Activated CD8-positive, alpha-beta memory T cell treated with anti-CD3 and anti-CD28 coated beads, Interleukin-2, amount 50 U/mL, for 48 hours (primary cell): ENCODE results near the gene RPSA.
"Not testable (repeated sequence)": the region's sequence is repeated elsewhere in the genome, so short reads cannot be mapped to it uniquely, and the experiment has no call there.

Experiments used
- DNase-seq: peaks from one replicate; pipeline ENCODE4 v3.0.0-alpha.2; 2020

Gene RPSA

DNA sequence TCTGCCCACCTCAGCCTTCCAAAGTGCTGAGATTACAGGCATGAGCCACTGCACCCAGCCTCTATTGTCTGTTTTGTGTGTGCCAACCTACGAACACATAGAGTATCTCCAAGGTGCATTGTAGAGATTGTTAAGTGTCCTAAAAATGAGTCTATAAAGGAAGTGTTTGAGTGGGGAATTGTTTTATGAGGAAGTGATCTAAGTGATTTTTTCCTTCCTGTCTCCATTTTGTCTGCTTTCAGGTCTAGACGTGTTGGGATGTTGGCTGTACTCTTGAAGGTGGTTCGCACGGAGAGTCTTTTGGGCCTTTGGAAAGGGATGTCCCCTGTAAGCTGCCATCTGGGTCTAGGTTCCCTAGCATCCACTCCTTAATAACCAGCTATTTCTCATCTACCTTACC is 16.3 kb upstream of the RPSA start:
- DNase-seq, result no peak

DNA sequence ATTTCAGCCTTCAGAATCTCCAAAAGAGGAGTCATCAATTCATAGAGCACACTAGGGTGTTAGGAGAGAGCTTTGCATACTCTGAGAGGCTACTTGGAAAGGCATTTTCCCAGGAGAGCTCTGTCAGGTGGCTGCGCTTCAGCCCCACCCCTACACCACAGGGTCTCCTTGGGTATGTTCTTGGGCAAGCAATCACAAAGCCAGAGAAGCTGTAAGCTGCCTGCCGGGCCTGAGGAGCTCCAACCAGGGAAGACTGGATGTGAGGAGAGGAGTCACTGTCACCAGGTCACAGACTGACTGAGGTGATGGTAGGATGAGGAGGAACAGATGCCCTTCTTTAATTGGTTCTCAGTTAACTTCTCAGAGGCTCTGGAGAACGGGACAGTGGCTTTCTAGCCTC is 9.8 kb upstream of the RPSA start:
- DNase-seq, result no peak

DNA sequence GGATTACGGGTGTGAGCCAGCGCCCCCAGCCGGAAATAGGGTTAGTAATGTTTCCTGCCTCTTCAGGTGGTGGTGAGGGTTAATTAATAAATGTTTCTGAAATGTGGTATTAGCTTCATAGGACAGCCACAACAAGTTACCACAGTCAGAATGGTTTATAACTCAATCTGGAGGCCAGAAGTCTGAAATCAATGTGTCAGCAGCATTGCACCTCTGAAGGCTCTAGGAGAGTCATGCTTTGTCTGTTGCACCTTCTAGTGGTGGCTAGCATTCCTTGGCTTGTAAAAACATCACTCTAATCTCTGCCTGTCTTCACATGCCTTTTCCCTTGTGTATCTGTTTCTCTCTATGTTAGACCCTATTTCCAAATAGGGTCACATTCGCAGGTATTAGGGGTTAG is 7.8 kb upstream of the RPSA start:
- no peak for DNase-seq

DNA sequence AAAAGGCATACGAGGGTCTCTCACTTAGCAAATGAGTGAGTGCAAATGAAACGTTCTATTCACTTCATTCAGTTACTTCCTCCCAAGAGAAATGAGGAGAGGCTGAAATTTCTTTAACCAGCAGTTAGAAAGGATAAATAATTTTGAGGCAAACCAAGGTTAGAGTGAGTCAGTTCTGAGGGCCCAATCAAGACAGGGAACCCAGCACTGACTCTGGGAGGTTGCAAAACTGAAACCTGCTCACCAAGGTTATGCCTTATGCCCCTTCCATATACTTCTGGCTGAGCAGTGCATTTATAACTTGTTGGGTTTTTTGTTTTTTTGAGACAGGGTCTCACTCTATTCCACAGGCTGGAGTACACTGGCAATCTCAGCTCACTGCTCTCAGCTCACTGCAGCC is 4.5 kb upstream of the RPSA start:
- DNase-seq, result peak; percentile 52

DNA sequence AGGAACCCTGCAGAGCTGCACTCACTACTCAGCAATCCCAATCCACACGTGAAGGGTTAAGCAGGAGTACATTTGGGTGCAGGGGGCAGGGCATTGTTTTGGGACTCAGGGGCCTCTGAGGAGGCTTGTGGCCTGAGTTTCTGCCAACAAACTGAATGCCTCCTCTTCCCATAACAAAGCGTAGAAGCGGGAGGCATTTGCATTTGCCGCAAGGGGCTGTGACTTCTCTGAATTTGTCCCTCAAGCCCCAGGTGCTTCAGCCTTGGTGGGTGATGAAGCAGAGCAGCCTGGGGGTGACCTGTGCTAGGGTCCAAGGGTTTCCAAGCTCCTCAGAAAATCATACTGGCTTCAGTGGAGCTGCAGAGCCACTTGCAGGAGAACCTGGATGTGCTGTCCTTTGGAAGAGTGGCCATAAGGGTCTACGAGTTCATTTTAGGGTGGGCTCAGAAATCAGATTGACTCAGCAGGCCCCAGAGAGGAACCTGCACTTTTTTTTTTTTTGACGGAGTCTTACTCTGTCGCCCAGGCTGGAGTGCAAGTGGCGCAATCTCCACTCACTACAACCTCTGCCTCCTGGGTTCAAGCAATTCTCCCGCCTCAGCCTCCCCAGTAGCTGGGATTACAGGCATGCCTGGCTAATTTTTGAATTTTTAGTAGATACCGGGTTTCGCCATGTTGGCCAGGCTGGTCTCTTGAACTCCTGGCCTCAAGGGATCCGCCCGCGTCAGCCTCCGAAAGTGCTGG is 1.4 kb upstream of the RPSA start:
- DNase-seq, result no peak

DNA sequence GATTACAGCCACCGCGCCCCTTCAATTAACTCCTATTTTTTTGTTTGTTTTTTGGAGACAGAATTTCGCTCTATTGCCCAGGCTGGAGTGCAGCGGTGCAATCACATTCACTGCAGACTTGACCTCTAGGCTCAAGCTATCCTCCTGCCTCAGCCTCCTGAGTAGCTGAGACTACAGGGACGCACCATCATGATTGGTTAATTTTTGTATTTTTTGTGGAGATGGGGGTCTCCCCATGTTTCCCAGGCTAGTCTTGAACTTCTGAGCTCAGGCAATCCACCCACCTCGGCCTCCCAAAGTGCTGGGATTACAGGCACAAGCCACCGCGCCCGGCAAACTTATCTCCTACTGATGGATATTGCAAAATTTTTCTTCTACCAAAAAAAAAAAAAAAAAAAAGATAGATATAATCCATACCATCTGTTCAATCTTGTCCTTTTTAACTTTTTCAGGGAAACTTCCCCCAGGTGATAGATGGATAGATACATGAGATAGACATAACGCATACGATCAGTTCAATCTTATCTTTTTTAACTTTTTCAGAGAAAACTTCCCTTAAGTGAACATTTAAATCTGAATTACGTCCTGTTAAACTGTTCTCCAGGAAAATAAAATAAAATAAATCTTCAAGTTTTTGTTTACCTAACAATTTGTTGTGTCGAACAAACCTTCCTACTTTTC is 693 bp upstream of the RPSA start:
- DNase-seq, result no peak

DNA sequence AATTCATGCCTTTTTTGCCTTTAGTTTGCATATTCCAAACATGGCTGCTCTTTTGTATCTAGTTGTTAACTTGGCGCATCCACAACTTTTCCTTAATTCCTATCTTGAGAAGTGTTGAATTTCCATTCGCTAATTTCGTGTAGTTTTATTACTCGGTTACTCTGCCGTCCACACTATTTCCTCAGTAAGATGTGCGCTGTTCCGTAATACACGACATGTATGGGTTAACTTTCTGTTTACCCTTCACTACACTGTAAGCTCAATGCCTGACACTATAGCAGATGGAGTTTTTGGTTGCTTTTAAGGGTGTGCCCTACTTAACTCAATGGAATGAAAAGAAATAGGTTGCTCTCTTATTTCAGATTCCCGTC is 724 bp downstream of the RPSA start:
- DNase-seq, result no peak

DNA sequence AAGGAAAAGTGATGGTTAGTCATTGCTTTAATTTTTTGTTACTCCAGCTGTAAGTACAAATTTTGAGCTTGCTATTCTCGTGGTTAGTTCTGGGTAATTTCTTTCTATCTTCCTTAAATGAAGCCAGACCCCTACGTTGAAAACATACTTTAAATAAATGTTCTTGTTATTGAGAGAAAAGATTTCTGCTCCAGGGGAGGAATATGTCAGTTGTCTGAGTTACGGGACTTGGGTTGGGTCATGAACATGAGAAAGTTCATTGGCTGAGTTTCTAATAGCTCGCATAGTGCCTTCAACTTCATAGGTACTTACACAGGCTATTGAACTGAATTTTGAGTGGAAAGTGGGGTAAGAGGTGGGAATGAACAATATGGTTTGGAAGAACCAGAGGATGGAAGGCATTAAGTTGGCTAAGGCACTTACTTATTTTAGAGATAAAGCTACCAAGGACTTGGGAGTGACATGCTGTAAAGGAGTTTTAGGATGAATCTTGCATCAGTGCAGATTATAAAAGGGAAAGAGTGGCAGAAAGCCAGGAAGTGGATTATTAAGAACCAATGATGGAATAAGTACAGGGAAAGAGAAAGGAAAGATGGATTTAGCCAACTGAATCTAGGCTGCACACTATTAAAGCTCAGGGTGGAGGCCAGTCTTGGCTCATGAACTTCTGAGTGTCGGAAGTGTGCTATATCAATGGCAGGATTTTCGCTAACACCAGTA is 1.4 kb downstream of the RPSA start:
- DNase-seq, result no peak

DNA sequence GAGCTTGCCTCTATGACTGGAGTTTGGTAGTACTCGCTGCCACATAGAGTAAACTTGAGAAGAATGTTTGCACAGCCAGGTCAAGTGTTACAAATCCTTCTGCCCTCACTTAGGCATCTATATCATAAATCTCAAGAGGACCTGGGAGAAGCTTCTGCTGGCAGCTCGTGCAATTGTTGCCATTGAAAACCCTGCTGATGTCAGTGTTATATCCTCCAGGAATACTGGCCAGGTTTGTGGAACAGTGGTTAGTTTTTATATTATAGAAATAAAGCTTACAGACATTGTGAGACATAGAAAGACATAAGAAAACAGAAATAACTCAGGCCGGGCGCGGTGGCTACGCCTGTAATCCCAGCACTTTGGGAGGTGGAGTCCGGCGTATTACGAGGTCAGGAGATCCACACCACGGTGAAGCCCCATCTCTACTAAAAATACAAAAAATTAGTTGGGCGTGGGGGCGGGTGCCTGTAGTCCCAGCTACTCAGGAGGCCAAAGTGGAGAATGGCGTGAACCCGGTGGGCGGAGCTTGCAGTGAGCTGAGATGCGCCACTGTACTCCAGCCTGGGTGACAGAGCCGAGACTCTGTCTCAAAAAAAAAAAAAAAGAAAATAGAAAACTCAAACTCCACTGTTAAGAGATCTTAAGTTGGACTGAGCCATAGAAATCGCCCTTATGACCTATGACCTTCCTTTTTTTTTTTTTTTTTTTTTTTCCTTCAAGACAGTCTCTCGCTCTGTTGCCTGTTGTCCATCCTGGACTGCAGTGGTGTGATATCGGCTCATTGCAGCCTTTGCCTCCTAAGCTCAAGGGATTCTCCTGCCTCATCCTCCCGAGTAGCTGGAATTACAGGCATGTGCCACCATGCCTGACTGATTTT is 2.2 kb downstream of the RPSA start:
- DNase-seq, result no peak

DNA sequence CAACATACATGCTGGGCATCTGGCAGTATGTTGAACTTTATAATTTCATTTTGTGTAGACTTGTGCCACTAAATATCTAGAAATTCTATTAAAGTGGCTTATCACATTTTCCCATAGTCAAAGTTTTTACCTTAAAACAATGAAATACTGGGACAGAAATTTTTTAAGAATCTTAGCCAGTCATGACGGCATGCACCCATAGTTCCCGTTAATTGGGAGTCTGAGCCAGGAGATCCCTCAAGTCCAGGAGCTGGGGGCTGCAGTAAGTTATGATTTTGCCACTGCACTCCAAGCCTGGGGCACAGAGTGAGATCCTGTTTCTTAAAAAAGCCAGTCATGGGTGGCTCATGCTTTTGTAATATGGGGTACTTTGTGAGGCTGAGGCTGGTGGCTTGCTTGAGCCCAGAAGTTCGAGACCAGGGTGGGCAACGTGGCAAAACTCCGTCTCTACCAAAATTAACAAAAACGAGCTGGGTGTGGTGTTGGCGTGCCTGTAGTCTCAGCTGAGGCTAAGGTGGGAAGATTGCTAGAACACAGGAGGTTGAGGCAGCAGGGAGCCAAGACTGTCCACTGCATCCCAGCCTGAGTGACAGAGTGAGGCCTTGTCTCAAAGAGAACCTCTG is 3.1 kb downstream of the RPSA start:
- DNase-seq, result no peak

DNA sequence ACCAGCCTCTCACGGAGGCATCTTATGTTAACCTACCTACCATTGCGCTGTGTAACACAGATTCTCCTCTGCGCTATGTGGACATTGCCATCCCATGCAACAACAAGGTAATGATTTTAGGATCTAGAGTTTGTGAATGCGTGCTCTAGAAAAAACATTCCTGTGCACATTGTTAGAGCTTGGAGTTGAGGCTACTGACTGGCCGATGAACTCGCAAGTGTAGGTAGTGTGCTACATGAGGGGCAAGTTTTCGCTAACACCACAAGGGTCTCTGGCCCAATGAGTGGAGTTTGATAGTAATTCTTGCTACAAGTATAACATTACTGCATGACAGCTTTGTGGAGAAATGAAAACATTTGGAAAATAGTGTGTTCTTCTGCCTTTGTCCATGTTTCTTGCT is 4.4 kb downstream of the RPSA start:
- DNase-seq, result no peak

DNA sequence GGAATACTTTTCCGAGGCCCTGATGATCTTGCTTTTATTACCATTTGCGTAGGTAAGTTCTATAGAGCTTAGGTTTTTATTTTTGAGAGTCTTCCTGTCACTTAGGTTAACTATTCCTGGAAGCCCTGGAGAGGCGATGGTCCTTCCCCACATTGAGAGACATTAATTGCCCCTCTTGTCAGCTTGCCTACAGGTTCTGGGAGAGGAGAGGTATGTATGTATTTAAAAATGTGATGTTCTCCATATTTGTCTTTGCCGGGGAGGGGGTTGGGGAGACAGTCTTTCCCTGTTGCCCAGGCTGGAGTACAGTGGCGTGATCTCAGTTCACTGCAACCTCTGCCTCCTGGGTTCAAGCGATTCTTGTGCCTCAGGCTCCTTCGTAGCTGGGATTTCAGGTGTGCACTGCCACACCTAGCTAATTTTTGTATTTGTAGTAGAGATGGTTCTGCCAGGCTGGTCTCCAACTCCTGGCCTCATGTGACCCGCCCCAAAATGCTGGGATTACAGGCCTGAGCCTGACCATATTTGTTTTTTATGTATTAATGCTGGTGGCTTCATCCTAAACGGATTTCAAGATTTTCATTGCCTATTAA is 6.2 kb downstream of the RPSA start:
- DNase-seq, result peak; percentile 55

DNA sequence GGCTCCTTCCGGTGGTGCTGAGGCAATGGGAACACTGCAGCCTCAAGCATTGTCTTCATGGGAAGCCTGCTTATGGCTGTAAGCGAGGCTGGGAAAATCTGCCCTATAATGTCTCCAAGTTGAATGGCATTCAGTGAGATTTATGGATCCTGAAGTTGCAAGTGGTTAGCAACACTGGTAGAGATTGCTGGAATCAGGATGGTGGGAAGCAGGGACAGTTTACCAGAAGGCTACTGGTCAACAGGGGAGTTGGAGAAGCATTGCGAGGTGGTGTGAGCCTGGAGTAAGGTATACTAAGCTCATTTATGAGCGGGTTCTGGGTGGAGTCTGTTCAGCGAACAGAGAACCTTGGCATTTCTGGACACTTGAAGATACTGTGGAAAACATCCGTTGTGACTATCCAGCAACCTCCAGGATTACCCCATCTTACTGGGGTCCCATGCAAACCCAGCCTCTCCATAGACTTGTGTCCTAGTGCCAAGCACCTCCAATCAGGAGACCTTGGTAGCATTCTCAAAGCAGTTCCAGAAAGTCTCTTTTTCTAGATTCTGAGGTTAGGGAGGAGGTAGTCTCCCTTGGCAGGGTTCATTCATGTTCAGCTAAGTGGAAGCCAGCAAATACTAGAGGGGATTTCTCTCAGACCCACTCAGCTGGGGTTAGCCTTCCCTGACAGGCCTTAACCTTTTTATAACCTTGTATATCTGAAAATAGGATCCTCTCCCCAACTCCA is 7.3 kb downstream of the RPSA start:
- DNase-seq, result peak; percentile 68

DNA sequence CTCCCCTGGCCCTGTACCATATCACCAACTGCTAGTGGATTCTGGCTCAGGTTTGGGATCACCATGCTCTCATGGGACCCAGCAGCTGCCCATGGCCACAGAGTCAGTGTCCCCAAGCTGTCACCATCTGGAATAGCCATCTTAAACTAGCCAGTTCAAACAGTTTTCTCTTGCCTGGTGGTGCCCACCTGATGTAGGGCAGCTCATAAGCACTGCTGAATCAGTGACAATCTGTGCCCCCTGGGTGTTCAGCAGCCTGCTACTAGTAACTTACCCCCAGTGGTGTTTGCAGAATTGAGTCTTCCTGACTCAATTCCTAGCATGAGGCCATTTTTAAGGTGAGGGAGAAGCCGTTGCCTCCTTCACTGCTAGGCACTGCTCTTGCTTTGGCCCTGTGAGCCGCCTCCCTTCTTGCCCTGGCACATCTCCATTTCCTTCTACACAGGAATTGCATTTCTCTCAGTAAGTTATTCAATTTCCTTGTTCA is 7.9 kb downstream of the RPSA start:
- peak; percentile 77 for DNase-seq

DNA sequence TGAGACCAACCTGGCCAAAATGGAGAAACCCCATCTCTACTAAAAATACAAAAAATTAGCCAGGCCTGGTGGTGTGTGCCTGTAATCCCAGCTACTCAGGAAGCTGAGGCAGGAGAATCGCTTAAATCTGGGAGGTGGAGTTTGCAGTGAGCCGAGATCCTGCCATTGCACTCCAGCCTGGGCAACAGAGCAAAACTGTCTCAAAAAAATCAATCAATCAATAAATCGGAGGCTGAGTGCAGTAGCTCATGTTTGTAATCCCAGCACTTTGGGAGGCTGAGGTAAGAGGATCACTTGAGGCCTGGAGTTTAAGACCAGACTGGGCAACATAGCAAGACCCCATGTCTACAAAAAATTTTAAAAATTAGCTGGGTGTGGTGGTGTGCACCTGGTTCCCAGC is 8.8 kb downstream of the RPSA start:
- DNase-seq, result not testable (repeated sequence)

DNA sequence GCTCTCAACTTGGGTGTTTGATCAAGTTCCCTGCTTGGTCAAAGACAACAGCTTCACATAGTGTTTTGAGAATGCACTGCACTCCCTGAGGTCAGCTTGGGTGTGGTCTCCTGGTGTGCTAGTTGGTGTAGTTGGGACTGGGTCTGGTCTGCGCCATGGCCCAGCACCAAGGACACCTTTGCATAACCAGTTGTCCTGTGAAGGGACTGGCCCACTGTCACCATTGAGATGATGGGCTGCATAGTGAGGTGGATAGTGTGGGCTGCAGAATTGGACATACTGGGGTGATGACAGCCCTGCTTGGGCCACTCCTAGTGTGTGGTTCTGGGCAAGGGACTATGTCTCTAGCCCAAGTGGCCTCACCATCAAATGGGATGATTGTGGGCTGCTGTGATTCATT is 9.5 kb downstream of the RPSA start:
- peak; percentile 60 for DNase-seq

DNA sequence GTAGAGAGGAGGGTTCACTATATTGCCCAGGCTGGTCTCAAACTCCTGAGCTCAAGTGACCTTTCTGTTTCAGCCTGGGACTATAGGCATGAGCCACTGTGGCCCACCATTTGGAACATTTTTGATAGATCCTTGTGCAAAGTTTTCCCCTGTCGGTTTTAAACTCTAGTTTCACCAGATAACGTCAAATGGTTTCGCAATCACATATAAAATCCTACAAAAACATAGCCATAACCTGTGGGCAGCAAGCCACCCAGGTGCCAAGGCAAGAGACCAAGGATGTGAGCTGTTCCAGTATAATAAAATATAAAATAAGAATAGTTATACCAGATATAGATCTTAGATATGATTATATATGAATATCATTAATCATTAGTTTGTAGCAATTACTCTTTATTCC is 10.5 kb downstream of the RPSA start:
- not testable (repeated sequence) for DNase-seq

DNA sequence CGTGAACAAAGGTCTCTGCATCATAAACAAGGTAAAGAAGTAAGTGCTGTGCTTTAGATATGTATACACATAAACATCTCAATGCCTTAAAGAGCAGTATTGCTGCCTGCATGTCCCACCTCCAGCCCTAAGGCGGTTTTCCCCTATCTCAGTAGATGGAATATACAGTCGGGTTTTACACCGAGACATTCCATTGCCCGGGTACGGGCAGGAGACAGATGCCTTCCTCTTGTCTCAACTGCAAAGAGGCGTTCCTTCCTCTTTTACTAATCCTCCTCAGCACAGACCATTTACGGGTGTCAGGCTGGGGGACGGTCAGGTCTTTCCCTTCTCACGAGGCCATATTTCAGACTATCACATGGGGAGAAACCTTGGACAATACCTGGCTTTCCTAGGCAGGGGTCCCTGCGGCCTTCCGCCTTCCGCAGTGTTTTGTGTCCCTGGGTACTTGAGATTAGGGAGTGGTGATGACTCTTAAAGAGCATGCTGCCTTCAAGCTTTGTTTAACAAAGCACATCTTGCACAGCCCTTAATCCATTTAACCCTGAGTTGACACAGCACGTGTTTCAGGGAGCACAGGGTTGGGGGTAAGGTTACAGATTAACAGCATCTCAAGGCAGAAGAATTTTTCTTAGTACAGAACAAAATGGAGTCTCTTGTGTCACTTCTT is 12.2 kb downstream of the RPSA start:
- DNase-seq, result not testable (repeated sequence)

DNA sequence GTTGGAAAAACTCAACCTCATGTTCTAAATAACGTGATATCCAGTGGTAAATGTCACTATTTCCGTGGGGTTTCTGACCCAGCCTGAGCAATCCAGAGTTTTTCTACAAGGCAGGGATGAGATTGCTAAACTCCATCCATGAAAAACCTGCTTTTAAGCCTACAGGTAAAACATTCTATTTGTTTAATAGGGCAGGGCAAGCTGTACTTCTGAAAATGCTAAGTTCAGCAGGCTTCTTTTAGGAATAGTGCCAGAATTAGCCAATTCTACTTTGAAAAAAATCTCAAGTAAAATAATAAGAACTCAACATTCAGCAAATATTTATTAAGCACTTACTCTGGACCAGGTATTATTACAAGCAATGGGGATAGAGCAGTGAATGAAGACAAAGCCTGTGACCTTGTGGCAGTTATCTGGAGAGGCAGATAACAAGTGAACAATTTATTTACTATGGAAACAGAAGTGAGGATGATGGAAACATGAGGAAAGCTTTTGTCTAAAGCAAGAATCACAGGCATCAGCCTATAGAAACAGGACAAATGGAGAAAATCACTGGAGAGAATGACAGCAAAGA is 13.3 kb downstream of the RPSA start:
- no peak for DNase-seq

DNA sequence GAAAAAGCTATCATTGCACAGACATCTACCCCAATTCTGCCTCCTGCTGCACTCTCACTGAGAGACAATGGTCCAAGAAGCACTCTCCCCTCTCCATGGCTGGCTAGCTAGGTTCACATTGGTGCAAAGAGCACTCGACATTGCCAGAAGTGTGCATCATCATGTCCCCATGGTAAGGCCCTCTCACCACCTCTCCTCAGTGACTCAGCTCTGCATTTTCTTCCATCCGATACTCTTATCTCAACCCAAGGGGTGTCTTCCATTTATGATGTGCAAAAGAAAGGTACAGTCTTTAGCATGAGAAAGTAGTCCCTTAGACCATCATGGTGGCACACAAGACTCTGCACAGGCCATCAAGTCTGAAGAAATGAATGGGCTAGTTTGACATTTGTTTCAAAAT is 14.0 kb downstream of the RPSA start:
- no peak for DNase-seq
